DMS153 (cell line): ENCODE measurements around the gene TOB1.
"Not testable (repeated sequence)": the region's sequence is repeated elsewhere in the genome, so short reads cannot be mapped to it uniquely, and the experiment has no call there.

Experiments
- DNase-seq: peaks from one replicate; lab custom pipeline; 2025; lab: John Stamatoyannopoulos, UW

The TOB1 gene

DNA sequence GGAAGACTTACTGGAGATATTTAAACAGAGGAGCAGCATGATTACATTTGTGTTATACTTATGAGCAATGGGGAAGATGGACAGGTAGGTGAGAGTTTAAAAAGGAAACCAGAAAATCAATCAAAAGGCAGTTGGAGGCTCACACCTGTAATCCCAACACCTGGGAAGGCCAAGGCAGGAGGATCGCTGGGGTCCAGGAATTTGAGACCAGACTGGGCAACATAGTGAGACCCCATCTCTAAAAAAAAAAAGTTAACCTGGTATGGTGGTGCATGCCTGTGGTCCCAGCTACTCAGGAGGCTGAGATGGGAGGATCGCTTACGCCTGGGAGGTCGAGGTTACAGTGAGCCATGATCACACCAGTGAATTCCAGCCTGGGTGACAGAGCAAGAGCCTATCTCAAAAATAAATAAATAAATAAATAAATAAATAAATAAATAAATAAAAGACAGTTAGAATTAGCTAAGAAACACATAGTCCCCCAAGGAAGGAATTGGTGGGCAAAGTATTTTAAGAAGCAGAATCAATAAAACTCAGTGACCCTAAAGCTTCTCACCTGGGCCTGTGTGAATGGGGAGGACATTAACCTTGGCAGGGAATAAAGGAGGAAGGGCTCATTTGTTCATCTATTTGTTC lies 32.3 kb upstream of the TOB1 start:
- DNase-seq = no peak

GRCh38 chr17:50894513-50894912 lies 28.4 kb upstream of the TOB1 start:
- not testable (repeated sequence) for DNase-seq

GRCh38 chr17:50893183-50893993 lies 27.2 kb upstream of the TOB1 start:
- DNase-seq = peak; percentile 42

DNA sequence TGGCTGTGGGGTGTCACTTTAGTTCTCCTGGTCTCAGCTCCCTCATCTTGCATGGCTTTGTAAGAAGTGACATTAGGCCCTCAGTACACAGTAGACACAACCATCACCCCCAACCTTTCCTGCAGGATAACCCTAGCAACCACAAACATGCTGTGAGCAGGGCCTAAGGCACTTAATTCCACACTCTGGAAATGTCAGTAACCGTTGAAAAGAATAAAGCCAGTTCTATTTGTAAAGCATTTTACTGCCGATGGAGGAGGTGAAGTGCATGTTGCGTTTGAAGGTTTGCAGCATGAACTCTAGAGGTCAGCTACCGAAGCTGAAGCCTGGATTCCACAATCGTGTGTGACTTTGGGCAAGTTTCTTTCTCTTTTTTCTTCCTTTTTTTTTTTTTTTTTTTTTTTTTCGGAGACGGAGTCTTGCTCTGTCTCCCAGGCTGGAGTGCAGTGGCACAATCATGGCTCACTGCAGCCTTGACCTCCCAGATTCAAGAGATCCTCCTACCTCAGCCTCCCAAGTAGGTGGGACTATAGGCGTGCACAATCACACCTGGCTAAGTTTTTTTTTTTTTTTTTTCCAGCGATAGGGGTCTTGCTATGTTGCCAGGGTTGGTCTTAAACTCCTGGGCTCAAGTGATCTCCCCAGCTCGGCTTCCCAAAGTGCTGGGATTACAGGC lies 26.1 kb upstream of the TOB1 start:
- peak; percentile 40 for DNase-seq

GRCh38 chr17:50891577-50891989 lies 25.4 kb upstream of the TOB1 start:
- DNase-seq = no peak

GRCh38 chr17:50890675-50891516 lies 24.7 kb upstream of the TOB1 start:
- no peak for DNase-seq

GRCh38 chr17:50889528-50890118 lies 23.5 kb upstream of the TOB1 start:
- no peak for DNase-seq

- DNase-seq = no peak
Measured at GRCh38 chr17:50887705-50888245, 21.6 kb upstream of the TOB1 start.

- no peak for DNase-seq
Measured at GRCh38 chr17:50884439-50885311, 18.5 kb upstream of the TOB1 start.

GRCh38 chr17:50883850-50884438 lies 17.8 kb upstream of the TOB1 start:
- DNase-seq = peak; percentile 22

DNA sequence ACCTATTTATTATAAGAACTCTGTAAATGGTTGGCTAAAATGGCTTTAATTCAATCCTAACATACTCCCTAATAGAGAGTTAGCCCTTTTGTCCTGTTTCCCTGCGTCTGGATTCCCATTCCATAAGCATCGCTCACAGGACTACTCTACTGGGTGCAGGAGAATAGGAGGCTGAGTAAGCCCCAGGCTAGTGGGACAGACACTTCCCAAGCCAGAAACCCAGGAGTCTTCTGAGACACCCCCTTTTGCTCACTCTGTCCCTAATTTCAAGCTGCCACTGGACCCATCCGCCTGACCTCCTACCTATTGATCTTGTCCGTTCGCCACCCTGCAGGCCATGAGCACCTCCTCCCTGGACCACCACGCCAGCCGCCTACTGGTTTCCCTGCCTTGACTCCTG lies 16.7 kb upstream of the TOB1 start:
- DNase-seq = no peak

- DNase-seq = no peak
Measured at GRCh38 chr17:50881182-50881581, 15.0 kb upstream of the TOB1 start.

- DNase-seq = no peak
Measured at GRCh38 chr17:50879086-50879485, 12.9 kb upstream of the TOB1 start.

- no peak for DNase-seq
Measured at GRCh38 chr17:50877838-50878237, 11.7 kb upstream of the TOB1 start.

DNA sequence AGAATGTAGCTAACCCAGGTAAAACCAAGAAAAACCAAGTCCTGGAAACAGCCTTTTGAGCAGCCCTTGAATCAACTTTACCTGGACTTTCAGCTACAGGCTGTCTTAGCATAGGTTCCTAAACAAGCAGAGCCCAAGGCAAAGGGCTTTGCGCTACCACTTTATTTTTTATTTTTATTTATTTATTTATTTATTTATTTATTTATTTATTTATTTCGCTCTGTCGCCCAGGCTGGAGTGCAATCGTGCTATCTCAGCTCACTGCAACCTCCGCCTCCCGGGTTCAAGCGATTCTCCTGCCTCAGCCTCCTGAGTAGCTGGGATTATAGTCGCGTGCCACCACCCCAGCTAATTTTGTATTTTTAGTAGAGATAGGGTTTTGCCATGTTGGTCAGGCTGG lies 10.9 kb upstream of the TOB1 start:
- not testable (repeated sequence) for DNase-seq

- no peak for DNase-seq
Measured at GRCh38 chr17:50875074-50875473, 8.9 kb upstream of the TOB1 start.

DNA sequence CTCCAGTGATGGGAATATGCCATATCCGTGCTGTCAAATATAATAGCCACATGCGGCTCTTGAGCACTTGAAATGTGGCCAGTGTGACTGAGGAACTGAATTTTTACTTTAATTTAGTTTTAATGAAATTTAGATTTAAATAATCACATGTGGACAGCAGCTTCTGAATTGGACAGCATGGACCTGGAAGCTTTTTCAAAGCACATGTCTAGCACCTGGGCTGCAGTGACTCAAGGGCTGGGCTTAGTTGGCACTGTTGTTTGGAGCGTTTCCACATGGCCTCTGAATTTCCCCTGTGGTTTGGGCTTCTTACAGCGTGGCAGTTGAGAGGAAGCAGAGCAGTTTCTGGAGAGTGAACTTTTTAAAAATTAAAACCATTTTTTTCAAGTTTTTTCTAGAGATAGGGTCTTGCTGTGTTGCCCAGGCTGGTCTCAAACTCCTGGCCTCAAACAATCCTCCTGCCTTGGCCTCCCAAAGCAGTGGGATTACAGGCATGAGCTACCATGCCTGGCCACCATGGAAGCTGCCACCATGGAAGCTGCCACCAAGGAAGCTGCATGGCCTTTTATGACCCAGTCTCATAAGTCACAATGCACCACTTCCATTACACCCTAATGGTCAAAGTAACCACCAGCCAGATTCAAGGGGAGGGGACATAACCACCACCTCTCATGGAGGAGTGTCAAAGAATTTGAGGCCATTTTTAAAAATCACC lies 6.7 kb upstream of the TOB1 start:
- DNase-seq = no peak

GRCh38 chr17:50871898-50872297 lies 5.7 kb upstream of the TOB1 start:
- no peak for DNase-seq

GRCh38 chr17:50871364-50871763 lies 5.2 kb upstream of the TOB1 start:
- no peak for DNase-seq
